Cardiac fibroblast (primary cell): Measurements from ENCODE around the gene EPHX1.
A peak's percentile ranks its signal among the peaks of the same experiment; 100 is the strongest.

ENCODE experiments used
- DNase-seq, 2 donors: peaks; one replicate each; pipeline versions ENCODE4 v3.0.0 to v3.0.0-alpha.2; 2010; ENCODE audit warnings: low read depth in 2 of 2
- H3K4me3 ChIP-seq, 2 donors: replicated peaks in 1 of 2; 1 replicate in 1 of 2; 2 replicates in 1 of 2; pipeline ENCODE4 v1.5.1; 2011; ENCODE audit warnings: low read depth in 2 of 2, low read length in 2 of 2, mild to moderate bottlenecking in 2 of 2, moderate library complexity in 1 of 2
- CTCF ChIP-seq: IDR thresholded peaks from one replicate; pipeline ENCODE4 v1.5.1; 2011; ENCODE audit warnings: low read depth, mild to moderate bottlenecking, low read length, inconsistent platforms

The EPHX1 gene

GRCh38 chr1:225872075-225872430 lies 62.1 kb downstream of the EPHX1 start:
- DNase-seq = no peak
- no peak overlapping the region for H3K4me3 ChIP-seq
- TF ChIP-seq CTCF = no peak

GRCh38 chr1:225873281-225873850 lies 63.4 kb downstream of the EPHX1 start:
- DNase-seq = no peak
- no peak overlapping the region for H3K4me3 ChIP-seq
- no peak for TF ChIP-seq CTCF

- no peak for TF ChIP-seq CTCF
- no peak for DNase-seq
- no peak overlapping the region for H3K4me3 ChIP-seq
Measured at GRCh38 chr1:225874431-225874830, 64.5 kb downstream of the EPHX1 start.

- DNase-seq = no peak
- TF ChIP-seq CTCF = no peak
- H3K4me3 ChIP-seq = no peak overlapping the region
Measured at GRCh38 chr1:225875044-225875815, 65.3 kb downstream of the EPHX1 start.

- TF ChIP-seq CTCF = no peak
- no peak overlapping the region for H3K4me3 ChIP-seq
- no peak for DNase-seq
Measured at GRCh38 chr1:225876900-225877510, 67.1 kb downstream of the EPHX1 start.

GRCh38 chr1:225877580-225877979 lies 67.7 kb downstream of the EPHX1 start:
- no peak overlapping the region for H3K4me3 ChIP-seq
- peak; percentile 59 for TF ChIP-seq CTCF
- peak; percentile 52 to 67 for DNase-seq
